ENCODE data around the gene FHOD3. TPM values are rescaled to one million over a fixed set of nuclear protein-coding genes. Genes with fewer than 3 reads are reported as not detected.

The FHOD3 gene
- total RNA-seq, 1 experiment from 2014 or later = 0.10 TPM

- Histone ChIP-seq H3K9me3 (replicated peaks) (no peaks in the 10 kb centered on the region), H3K36me3 (no peaks in the 10 kb centered on the region), H3K27me3 (no peaks in the 10 kb centered on the region), H3K4me3 (no peak overlapping the region), H3K27ac (no peak overlapping the region), H3K4me1 (no peaks in the 10 kb centered on the region)
- no peak for DNase-seq
Measured at GRCh38 chr18:36629836-36630235, 332.3 kb downstream of the FHOD3 start.

GRCh38 chr18:36630917-36631316 lies 333.4 kb downstream of the FHOD3 start:
- Histone ChIP-seq H3K27ac (no peak overlapping the region), H3K27me3 (no peaks in the 10 kb centered on the region), H3K9me3 (replicated peaks) (no peaks in the 10 kb centered on the region), H3K36me3 (no peaks in the 10 kb centered on the region), H3K4me3 (no peak overlapping the region), H3K4me1 (no peaks in the 10 kb centered on the region)
- no peak for DNase-seq

DNA sequence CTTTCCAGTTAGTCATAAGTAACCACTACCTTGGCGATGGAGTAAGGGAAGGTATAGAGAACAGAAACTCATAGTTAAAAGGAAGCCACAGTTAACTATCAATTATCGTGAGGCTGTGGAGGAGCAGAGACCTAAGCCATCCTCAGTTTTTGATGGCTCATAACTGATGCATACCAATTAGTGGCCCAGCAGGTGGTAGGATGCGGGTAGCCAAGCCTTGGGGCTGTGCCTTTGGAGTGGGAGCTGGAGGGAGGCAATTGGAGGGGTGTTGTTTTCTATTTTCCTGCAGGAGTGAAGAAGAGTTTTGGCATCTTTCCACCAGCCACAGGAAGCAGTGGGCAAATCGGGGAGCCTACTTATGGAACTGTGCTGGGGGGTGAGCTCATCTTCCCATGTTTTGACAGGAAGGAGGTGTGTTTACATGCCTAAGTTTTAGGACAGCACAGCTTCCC lies 336.5 kb downstream of the FHOD3 start:
- peak in 1 of 2 experiments; percentile 1 for DNase-seq
- H3K4me3 ChIP-seq = no peak overlapping the region
- no peaks in the 10 kb centered on the region for H3K4me1 ChIP-seq
- H3K27ac ChIP-seq = no peak overlapping the region
- no peaks in the 10 kb centered on the region for H3K9me3 ChIP-seq (replicated peaks)
- H3K36me3 ChIP-seq = no peaks in the 10 kb centered on the region
- H3K27me3 ChIP-seq = no peaks in the 10 kb centered on the region

DNA sequence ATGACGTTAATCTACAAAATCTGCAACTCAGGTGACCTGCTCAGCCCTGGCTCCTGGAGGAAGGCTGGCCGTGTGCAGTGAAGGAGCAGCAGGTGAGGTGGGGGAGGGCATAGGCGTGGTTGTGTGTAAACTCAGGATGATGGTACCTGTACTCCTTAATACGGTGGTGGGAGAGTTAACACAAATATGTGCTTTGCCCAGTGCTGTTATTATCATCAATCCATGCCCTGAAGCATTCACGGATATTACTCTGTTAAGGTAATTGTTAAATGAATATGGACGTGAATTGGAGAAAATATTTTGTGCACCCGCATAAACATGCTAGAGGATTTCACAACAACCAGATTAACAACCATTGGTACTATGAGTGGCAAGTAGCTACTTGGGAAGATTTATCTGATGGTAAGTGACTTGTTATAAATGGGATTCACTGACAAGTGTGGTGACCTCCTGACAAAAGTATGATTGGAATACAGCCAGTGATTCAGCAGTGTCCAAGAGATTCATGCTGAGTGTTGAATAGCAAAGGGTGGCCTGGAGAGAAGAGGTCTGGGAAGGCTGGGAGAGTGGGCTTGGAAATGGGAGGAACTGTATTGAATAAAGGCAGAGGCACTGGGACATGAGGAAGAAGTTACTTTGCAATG lies 337.2 kb downstream of the FHOD3 start:
- no peak for DNase-seq
- Histone ChIP-seq H3K4me1 (no peaks in the 10 kb centered on the region), H3K27ac (no peak overlapping the region), H3K27me3 (no peaks in the 10 kb centered on the region), H3K4me3 (no peak overlapping the region), H3K36me3 (no peaks in the 10 kb centered on the region), H3K9me3 (replicated peaks) (no peaks in the 10 kb centered on the region)

GRCh38 chr18:36635414-36636096 lies 338.0 kb downstream of the FHOD3 start:
- no peak overlapping the region for H3K27ac ChIP-seq
- no peaks in the 10 kb centered on the region for H3K4me1 ChIP-seq

GRCh38 chr18:36636237-36636817 lies 338.8 kb downstream of the FHOD3 start:
- H3K36me3 ChIP-seq = no peaks in the 10 kb centered on the region
- H3K27ac ChIP-seq = no peak overlapping the region
- H3K9me3 ChIP-seq (replicated peaks) = no peaks in the 10 kb centered on the region
- no peak overlapping the region for H3K4me3 ChIP-seq
- no peak for DNase-seq
- H3K27me3 ChIP-seq = no peaks in the 10 kb centered on the region
- no peaks in the 10 kb centered on the region for H3K4me1 ChIP-seq

More at GRCh38 chr18:36635414-36636096, 338.0 kb downstream of the FHOD3 start:
- Histone ChIP-seq H3K36me3 (no peaks in the 10 kb centered on the region), H3K27me3 (no peaks in the 10 kb centered on the region), H3K9me3 (replicated peaks) (no peaks in the 10 kb centered on the region), H3K4me3 (no peak overlapping the region)
- no peak for DNase-seq

GRCh38 chr18:36638224-36638623 lies 340.7 kb downstream of the FHOD3 start:
- Histone ChIP-seq H3K9me3 (replicated peaks) (no peaks in the 10 kb centered on the region), H3K36me3 (no peaks in the 10 kb centered on the region), H3K27ac (no peak overlapping the region), H3K4me3 (no peak overlapping the region), H3K27me3 (no peaks in the 10 kb centered on the region), H3K4me1 (no peaks in the 10 kb centered on the region)
- no peak for DNase-seq

DNA sequence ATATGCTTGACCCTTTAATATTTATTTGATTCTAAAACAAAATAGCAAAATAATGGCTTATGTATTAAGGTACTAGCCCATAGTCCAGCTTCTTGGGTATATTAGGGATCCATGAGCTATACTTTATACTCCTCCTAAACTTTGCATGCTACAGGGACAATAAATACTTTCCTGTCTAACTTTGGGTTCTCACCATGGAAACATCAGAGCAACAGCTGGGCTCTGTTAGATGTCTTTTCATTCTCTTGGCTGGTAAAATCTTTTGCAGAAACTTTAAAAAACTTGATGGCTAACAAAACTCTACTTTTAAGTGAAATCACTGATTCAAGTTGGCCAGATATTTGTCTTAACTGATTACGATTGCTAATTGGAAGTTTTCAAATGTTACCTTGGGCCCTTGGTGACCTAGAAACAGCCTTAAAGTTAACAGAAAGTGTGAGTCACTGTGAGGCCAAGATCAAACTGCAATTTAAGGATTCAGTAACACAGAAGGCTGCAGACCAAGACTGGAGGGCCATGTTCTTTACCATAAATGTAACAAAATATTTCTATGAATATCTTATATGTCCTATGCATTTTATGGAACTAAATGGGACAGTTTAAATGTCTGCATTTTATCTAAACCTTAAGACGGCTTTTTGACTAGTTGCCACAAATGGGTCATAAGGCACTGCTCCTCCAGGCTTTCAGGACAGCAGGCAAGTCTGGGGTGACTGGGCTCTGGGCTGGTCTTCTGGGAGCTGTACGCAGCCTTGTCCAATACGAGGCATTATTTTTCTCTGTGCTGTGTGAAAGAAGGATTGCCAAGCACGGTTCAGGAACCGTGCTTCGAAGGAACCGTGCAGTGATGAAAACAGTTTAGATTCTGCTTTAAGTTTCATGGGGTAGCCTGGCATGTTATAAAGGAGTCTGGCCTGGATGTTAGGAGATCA lies 342.8 kb downstream of the FHOD3 start:
- Histone ChIP-seq H3K4me3 (no peak overlapping the region), H3K27me3 (no peaks in the 10 kb centered on the region), H3K4me1 (no peaks in the 10 kb centered on the region), H3K9me3 (replicated peaks) (no peaks in the 10 kb centered on the region), H3K36me3 (no peaks in the 10 kb centered on the region), H3K27ac (no peak overlapping the region)
- DNase-seq = no peak

- no peaks in the 10 kb centered on the region for H3K36me3 ChIP-seq
- no peak overlapping the region for H3K4me3 ChIP-seq
- H3K27ac ChIP-seq = no peak overlapping the region
- no peaks in the 10 kb centered on the region for H3K9me3 ChIP-seq (replicated peaks)
- no peaks in the 10 kb centered on the region for H3K4me1 ChIP-seq
- no peak for DNase-seq
- no peaks in the 10 kb centered on the region for H3K27me3 ChIP-seq
Measured at GRCh38 chr18:36643061-36643460, 345.5 kb downstream of the FHOD3 start.

GRCh38 chr18:36648803-36649202 lies 351.3 kb downstream of the FHOD3 start:
- no peak for DNase-seq
- Histone ChIP-seq H3K27ac (no peak overlapping the region), H3K4me3 (no peak overlapping the region), H3K36me3 (no peaks in the 10 kb centered on the region), H3K4me1 (no peaks in the 10 kb centered on the region), H3K9me3 (replicated peaks) (no peaks in the 10 kb centered on the region), H3K27me3 (no peaks in the 10 kb centered on the region)

DNA sequence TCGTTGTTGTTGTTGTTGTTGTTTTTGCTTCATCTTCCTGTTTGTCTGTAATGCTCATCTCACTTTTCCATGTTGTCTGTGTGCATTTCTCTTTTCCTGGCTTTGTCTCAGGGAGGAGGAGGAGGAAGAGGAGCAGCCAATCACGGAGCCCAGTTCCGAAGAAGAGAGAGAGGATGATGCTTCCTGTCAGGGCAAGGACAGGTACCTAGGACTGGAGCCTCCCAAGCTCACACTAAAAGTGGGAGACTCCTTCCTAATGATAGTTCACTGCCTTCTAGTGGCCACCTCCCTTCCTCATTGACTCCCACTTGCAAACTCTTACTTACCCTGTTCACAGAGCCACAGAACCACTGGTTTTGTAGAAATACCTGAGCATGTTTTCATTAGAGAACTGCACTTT lies 351.7 kb downstream of the FHOD3 start:
- Histone ChIP-seq H3K27me3 (no peaks in the 10 kb centered on the region), H3K9me3 (replicated peaks) (no peaks in the 10 kb centered on the region), H3K36me3 (no peaks in the 10 kb centered on the region), H3K27ac (no peak overlapping the region), H3K4me3 (no peak overlapping the region), H3K4me1 (no peaks in the 10 kb centered on the region)
- no peak for DNase-seq

DNA sequence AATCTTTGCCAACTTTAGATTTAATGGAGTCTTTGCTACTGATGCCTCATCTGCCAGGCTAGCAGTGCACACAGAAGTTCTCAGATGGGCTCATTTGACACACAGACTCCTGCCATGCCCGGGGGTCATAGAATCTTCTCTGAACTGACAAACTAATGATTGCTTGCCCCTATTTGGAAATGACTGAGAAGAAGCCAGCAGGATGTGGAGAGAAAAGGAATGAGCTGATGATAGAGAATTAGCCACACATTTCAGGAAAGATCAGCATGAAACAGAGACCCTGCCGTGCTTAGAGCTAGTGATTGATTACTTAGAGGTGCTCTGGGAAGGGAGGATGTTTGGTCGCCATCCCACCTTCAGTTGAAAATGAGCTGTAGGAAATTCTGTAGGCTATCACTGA lies 352.8 kb downstream of the FHOD3 start:
- no peaks in the 10 kb centered on the region for H3K4me1 ChIP-seq

GRCh38 chr18:36650906-36651305 lies 353.4 kb downstream of the FHOD3 start:
- no peak overlapping the region for H3K27ac ChIP-seq
- H3K4me3 ChIP-seq = no peak overlapping the region
- no peaks in the 10 kb centered on the region for H3K27me3 ChIP-seq
- no peaks in the 10 kb centered on the region for H3K9me3 ChIP-seq (replicated peaks)
- no peak for DNase-seq
- no peaks in the 10 kb centered on the region for H3K4me1 ChIP-seq
- no peaks in the 10 kb centered on the region for H3K36me3 ChIP-seq

More for the DNA sequence above, 352.8 kb downstream of the FHOD3 start:
- no peak overlapping the region for H3K4me3 ChIP-seq
- no peaks in the 10 kb centered on the region for H3K36me3 ChIP-seq
- no peak for DNase-seq
- no peaks in the 10 kb centered on the region for H3K9me3 ChIP-seq (replicated peaks)
- H3K27me3 ChIP-seq = no peaks in the 10 kb centered on the region
- H3K27ac ChIP-seq = no peak overlapping the region

DNA sequence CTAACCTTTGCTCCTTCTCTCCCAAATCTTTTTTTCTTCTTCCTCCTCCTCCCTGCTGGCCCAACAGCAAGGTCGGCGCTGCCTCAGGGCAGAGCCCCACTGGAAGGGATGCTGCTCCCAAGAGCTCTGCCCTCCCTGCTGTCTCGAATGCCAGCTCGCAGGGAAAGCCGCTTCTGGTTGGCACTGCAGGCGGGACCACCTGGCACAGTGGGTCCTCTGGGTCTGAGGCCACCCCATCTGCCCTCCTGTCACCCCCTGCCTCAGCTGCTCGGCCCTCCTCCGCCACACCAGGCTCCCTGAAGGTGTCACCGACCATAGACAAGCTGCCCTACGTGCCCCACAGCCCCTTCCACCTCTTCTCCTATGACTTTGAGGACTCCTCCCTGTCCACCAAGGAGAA lies 355.0 kb downstream of the FHOD3 start:
- no peak overlapping the region for H3K4me3 ChIP-seq
- no peak for DNase-seq
- H3K27me3 ChIP-seq = no peaks in the 10 kb centered on the region

More for the DNA sequence above, 355.0 kb downstream of the FHOD3 start:
- Histone ChIP-seq H3K27ac (no peak overlapping the region), H3K36me3 (no peaks in the 10 kb centered on the region), H3K4me1 (no peaks in the 10 kb centered on the region), H3K9me3 (replicated peaks) (no peaks in the 10 kb centered on the region)
